Smooth muscle cell of the brain vasculature (primary cell): ENCODE measurements around the gene ZNF844.
A peak's percentile ranks its signal among the peaks of the same experiment; 100 is the strongest.
"Not testable (repeated sequence)": the region's sequence is repeated elsewhere in the genome, so short reads cannot be mapped to it uniquely, and the experiment has no call there.

Source experiments
- DNase-seq: peaks from one replicate; pipeline ENCODE4 v3.0.0-alpha.2; 2012; ENCODE audit warnings: low read depth, low spot score

The ZNF844 gene

DNA sequence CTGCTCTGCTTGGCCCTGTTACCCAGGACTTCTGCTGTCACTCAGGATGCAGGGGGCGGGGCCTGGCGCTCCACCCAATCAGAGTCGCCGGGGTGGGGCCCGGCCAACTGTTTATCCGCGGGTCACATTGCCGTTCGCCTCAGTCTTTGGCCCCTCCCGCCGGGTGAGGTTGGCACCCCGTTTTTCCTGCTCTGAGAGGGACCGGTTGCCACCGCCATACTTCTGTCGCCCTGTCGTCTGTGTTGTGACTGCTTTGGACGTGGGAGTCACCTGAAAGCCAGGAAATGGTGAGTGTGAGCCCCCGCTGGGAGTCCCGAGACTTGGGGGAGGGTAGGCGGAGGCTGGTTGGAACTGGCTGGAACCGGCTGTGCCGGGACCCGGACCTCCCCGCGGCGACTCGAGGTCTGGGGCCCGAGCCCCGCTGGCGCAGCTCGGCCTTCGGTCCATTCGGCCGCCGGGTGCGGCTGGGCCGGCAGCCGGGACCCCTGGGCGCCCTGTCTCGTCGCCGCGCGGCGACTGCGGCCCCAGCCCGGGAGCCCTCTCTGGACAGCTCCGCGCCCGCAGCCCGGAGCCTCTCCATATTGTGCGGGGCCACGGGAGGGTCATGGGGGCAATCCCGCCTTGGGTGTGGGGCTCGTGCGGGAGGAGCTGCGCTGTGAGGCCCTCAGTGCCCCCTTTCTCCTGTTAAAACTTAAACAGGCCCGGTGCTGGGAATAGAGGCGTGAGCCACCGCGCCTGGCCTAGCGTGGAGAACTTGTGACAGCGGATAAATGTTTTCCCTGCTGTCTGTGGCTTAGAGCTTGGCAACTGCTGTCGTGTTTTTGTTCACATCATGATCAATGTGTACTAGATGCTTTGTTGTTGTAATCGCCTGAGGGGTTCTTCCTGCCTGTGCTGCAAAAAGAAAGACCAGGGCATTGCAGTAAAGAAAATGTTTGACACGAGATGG is at the start of gene ZNF844:
Gene ZNF844, plus strand, starts transcription at position 142 of the 949 bp plus-strand sequence. Its CDS starts 143 bp downstream, at position 285.
- DNase-seq, result peak; percentile 69

- DNase-seq, result no peak
Measured at GRCh38 chr19:12015015-12015752, 49.3 kb upstream of the ZNF844 start.

GRCh38 chr19:12015753-12016116 is 48.8 kb upstream of the ZNF844 start:
- DNase-seq, result no peak

DNA sequence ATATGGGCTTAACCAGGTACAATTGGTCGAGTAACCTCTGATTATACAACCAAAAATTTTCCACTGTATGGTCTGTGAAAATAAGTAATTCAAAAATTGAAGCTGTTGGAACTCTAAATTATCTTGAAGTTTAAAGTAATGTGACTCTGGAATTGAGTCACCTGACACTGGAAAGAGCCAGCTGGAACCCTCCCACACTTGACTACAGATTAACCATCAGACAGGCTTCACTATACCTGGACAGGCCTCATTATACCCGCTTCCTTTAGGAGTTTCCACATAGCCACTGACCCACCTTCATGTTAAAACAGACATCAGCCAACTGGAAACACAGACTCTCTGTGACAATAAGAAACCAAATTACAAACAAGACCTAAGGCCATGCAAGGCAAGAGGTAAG is 30.3 kb upstream of the ZNF844 start:
- DNase-seq, result no peak

- DNase-seq, result no peak
Measured at GRCh38 chr19:12034620-12035019, 29.9 kb upstream of the ZNF844 start.

DNA sequence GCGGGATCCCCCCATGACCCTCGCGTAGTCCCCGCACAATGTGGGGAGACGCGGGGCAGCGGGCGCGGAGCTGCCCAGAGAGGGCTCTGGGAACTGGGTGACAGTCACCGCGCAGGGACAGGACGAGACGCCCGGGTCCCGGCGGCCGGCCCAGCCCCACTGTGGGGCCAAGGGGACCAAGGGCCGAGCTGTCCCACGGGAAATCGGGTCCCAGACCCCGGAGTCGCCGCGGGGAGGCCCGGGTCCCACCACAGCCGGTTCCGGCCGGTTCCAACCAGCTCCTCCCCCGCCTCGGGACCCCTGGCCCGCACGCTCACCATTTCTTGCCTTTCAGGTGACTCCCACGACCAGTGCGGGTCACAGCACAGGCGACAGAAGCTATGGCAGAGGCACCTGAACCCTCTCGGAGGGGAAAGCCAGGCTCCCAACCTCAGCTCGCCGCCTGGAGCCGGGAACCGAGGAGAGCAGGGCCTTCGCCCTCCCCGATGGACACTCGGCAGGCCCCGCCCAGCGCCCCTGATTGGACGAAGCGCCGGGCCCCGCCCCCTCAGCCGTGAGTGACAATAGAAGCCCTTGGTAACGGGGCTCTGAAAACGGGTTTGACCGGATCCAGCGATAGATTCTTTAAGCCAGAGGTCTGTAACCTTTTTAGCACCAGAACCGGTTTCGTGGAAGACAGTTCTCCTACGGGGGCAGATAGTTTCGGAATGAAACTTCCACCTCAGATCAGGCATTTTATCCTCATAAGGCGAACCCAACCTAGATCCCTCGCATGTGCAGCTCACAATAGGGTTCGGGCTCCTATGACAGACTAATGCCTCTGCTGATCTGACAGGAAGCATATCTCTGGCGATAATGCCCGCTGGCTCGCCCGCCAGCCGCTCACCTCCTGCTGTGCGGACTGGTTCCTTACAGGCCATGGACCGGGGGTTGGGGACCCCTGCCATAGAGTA is 29.0 kb upstream of the ZNF844 start, which contains the start of gene ZNF433:
Gene ZNF433, minus strand, starts transcription at position 460 of the 953 bp plus-strand sequence. Its CDS starts 140 bp downstream, at position 320.
- DNase-seq, result peak; percentile 71

GRCh38 chr19:12042893-12043292 is 21.6 kb upstream of the ZNF844 start:
- DNase-seq, result no peak

GRCh38 chr19:12043752-12044422 is 20.6 kb upstream of the ZNF844 start:
- no peak for DNase-seq

DNA sequence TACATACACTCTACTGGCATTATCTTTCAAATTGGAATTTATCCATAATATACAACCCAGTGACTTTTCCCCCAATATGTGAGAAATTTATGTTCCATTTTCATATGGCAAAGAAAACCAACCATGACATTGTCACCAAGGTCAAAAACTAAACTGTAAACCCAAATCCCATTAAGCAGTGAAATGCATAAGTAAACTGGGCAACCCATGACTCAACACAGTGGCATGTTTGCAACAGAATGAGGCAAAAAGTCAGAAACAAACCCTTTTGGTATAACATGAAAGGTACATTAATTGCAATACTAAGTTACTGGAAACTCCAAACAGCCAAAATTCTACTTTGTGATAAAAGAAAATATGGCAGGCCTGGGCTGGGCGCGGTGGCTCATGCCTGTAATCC is 16.7 kb upstream of the ZNF844 start:
- no peak for DNase-seq

DNA sequence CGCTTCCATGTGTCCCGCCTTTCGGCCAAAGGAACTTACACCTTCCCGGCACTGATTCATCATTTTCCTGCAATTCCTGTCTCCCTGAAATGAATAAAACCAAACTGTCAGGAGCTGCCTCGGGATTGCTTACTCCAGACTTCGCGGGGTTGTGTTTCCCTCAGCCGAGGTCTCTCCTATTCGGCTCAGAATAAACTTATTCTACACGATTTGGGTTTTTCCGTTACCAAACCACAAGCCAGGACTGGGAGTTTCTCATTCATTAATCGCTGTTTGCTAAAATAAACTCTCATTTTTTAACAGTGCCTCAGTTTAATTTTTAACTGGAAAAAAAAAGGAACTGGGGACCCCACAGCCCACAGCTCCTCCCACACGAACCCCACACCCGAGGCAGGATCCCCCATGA is 12.4 kb upstream of the ZNF844 start:
- no peak for DNase-seq

GRCh38 chr19:12052497-12053169 is 11.9 kb upstream of the ZNF844 start, which contains the start of gene ZNF878:
Gene ZNF878, minus strand, starts transcription at chr19:12052961. Its CDS starts 160 bp downstream, at chr19:12052801.
- no peak for DNase-seq

DNA sequence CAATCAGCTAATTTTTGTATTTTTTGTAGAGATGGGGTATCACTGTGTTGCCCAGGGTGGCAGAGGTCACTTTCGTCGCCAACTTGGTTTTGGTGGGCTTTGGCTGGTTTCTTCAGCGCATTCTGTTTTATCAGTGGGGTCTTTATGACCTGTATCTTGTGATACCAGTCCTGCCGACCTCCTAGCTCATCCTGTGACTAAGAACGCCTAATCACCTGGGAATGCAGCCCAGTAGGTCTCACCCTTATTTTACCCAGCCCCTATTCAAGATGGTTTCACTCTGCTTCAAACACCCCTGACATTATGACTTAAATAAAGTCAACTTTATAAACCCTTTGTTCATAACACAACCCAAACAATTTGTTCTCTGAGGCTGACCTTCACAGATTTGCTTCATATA is 8.7 kb upstream of the ZNF844 start:
- DNase-seq, result no peak

DNA sequence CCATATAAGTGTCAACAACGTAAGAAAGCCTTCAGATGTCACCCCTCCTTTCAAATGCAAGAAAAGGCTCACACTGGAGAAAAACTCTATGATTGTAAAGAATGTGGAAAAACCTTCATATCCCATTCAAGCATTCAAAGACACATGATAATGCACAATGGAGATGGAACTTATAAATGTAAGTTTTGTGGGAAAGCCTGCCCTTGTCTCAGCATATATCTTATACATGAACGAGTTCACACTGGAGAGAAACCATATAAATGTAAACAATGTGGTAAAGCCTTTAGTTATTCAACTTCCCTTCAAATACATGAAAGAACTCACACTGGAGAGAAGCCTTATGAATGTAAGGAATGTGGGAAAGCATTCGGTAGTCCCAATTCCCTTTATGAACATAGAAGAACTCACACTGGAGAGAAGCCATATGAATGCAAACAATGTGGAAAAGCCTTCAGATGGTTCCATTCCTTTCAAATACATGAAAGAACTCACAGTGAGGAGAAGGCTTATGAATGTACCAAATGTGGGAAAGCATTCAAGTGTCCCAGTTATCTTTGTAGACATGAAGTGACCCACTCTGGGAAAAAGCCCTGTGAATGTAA is 11.1 kb downstream of the ZNF844 start:
- no peak for DNase-seq

DNA sequence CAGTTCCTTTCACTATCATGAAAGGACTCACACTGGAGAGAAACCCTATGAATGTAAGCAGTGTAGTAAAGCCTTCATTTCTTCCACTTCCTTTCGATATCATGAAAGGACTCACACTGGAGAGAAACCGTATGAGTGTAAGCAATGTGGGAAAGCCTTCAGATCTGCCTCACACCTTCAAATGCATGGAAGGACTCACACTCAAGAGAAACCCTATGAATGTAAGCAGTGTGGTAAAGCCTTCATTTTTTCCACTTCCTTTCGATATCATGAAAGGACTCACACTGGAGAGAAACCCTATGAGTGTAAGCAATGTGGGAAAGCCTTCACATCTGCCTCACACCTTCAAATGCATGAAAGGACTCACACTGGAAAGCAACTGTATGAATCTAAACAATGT is 11.8 kb downstream of the ZNF844 start:
- not testable (repeated sequence) for DNase-seq

- DNase-seq, result no peak
Measured at GRCh38 chr19:12077375-12077774, 12.8 kb downstream of the ZNF844 start.

DNA sequence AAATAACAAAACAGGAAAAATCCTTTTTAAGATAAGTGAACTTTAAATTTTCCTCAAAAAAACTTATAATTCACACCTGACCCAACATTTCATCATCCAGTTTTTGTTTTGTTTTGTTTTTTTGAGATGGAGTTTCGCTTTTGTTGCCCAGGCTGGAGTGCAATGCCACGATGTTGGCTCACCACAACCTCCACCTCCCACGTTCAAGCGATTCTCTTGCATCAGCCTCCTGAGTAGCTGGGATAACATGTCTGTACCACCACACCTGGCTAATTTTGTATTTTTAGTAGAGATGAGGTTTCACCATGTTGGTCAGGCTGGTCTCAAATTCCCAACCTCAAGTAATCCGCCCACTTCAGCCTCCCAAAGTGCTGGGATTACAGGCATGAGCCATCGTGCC is 18.8 kb downstream of the ZNF844 start:
- not testable (repeated sequence) for DNase-seq

- no peak for DNase-seq
Measured at GRCh38 chr19:12085074-12085818, 20.7 kb downstream of the ZNF844 start.

GRCh38 chr19:12090807-12091206 is 26.3 kb downstream of the ZNF844 start:
- no peak for DNase-seq
